Calu3 (cell line): ENCODE data around the gene NGEF. TPM values are rescaled to one million over a fixed set of nuclear protein-coding genes. Genes with fewer than 3 reads are reported as not detected.

ENCODE experiments used
- BruUV-seq: library from RNA; stranded (reverse); fragments of 400-500 nt; replicated peaks from 2 replicates; lab custom pipeline; 2021; lab: Mats Ljungman, UMichigan
- CTCF ChIA-PET: fragments of 300-600 bp; sonication (Branson Sonifier 250); formaldehyde crosslinking; loops from one replicate; lab custom pipeline; 2022; ENCODE audit warnings: antibody characterized with exemption; lab: Charles Lee
- DNase-seq: peaks from one replicate; pipeline ENCODE4 v3.0.0; 2022
- H3K27ac Mint-ChIP-seq: one replicate; pipeline ENCODE4 v1.8.0; 2022; ENCODE audit warnings: mixed read lengths; ENCODE audit not compliant: unreplicated experiment
- H3K27me3 Mint-ChIP-seq: one replicate; pipeline ENCODE4 v1.8.0; 2022; ENCODE audit warnings: mixed read lengths; ENCODE audit not compliant: unreplicated experiment
- H3K36me3 Mint-ChIP-seq: one replicate; pipeline ENCODE4 v1.8.0; 2022; ENCODE audit warnings: mild to moderate bottlenecking, moderate library complexity, mixed read lengths; ENCODE audit not compliant: insufficient read depth, unreplicated experiment
- H3K4me1 Mint-ChIP-seq: one replicate; pipeline ENCODE4 v1.8.0; 2022; ENCODE audit warnings: mild to moderate bottlenecking, low read depth, mixed read lengths; ENCODE audit not compliant: unreplicated experiment
- H3K4me3 Mint-ChIP-seq: one replicate; pipeline ENCODE4 v1.8.0; 2022; ENCODE audit warnings: mild to moderate bottlenecking, low read depth, moderate library complexity, mixed read lengths; ENCODE audit not compliant: unreplicated experiment
- H3K9me3 Mint-ChIP-seq: one replicate; pipeline ENCODE4 v1.8.0; 2022; ENCODE audit warnings: low read depth, mixed read lengths; ENCODE audit not compliant: unreplicated experiment
- CTCF ChIP-seq: fragments of 200-600 bp; IDR thresholded peaks from one replicate; pipeline ENCODE4 v1.8.0; 2022; ENCODE audit warnings: antibody characterized with exemption; ENCODE audit not compliant: unreplicated experiment
- intact Hi-C: fragments of 100-400 bp; cut with micrococcal nuclease; formaldehyde crosslinking; loops from one replicate; pipeline ENCODE4 v1.10.0; 2022; ENCODE audit not compliant: unreplicated experiment
- total RNA-seq: library from RNA; stranded (reverse); gene quantifications from 2 replicates; pipeline ENCODE4 v1.2.3, GENCODE V29; 2022

The NGEF gene
- total RNA-seq, 1 experiment from 2014 or later = 1.7 TPM

GRCh38 chr2:232955856-232956255 is 57.2 kb downstream of the NGEF start:
- Mint-ChIP-seq H3K36me3 (no peaks in the 10 kb centered on the region), H3K4me1 (peaks cover 7% of the 10 kb centered on the region), H3K27me3 (peaks cover 13% of the 10 kb centered on the region), H3K4me3 (no peak overlapping the region), H3K27ac (no peak overlapping the region), H3K9me3 (no peaks in the 10 kb centered on the region)
- intact Hi-C loops = no loop called here
- no peak for TF ChIP-seq CTCF
- CTCF ChIA-PET = no interaction called here
- DNase-seq = no peak
- no TSS peak for BruUV-seq

GRCh38 chr2:232954691-232955090 is 58.4 kb downstream of the NGEF start:
- CTCF ChIA-PET = interaction anchor here (0.6 kb wide), 1 partner anchor 300 kb away, joined by 7 read pairs; no protein-coding TSS in a partner anchor
- no peak for DNase-seq
- Mint-ChIP-seq H3K27ac (no peak overlapping the region), H3K36me3 (no peaks in the 10 kb centered on the region), H3K27me3 (peaks cover 13% of the 10 kb centered on the region), H3K9me3 (no peaks in the 10 kb centered on the region), H3K4me3 (no peak overlapping the region), H3K4me1 (peaks cover 7% of the 10 kb centered on the region)
- intact Hi-C loops = no loop called here
- no peak for TF ChIP-seq CTCF
- BruUV-seq = no TSS peak

DNA sequence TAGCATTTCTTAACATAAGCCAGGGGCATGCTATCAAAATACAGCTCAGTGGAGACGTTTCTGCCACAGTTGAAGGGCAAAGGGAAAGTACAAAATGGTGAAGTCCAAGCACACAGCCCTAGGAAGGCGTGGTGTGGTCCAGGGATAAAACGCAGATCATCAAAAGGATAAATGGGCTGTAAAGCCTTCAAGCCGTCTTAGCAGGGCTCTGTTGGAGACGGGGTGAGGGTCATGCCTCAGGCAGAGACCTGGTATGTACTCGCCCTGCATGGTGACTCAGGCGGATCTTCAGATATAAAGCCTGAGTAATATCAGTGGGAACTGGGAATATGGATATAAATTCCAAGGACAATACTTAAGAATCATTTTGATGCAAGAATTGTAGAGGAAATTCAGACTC is 61.2 kb downstream of the NGEF start:
- intact Hi-C loops = no loop called here
- no TSS peak for BruUV-seq
- no peak for TF ChIP-seq CTCF
- DNase-seq = no peak
- Mint-ChIP-seq H3K4me1 (no peaks in the 10 kb centered on the region), H3K9me3 (no peaks in the 10 kb centered on the region), H3K4me3 (no peak overlapping the region), H3K27ac (no peak overlapping the region), H3K27me3 (peaks cover 13% of the 10 kb centered on the region), H3K36me3 (no peaks in the 10 kb centered on the region)
- CTCF ChIA-PET = no interaction called here

DNA sequence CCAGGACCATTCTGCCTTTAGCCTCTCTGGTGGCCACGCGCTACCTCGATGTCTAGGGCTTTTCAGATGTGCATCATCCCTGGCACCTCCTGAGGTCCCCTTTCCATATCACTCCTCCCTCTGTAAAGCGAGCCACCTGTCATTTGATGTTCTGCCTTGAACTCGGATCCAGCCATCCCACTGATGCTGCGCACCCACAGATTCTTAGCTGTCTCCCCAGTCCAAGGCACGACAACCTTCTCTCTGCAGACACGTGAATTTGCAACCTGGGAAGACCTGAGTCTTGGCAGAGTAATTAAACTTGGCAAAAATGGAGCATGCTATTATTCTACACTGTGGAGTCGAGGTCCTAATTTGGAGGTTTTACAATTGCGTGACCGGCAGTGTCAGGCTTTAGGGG is 61.9 kb downstream of the NGEF start:
- Mint-ChIP-seq H3K27me3 (peaks cover 13% of the 10 kb centered on the region), H3K36me3 (no peaks in the 10 kb centered on the region)

More for the DNA sequence above, 61.9 kb downstream of the NGEF start:
- BruUV-seq = no TSS peak
- Mint-ChIP-seq H3K9me3 (no peaks in the 10 kb centered on the region), H3K27ac (no peak overlapping the region), H3K4me1 (no peaks in the 10 kb centered on the region), H3K4me3 (no peak overlapping the region)
- TF ChIP-seq CTCF = no peak
- intact Hi-C loops = no loop called here
- no peak for DNase-seq
- CTCF ChIA-PET = no interaction called here
